HepG2 (cell line): ENCODE data around the gene FAIM. TPM values are rescaled to one million over a fixed set of nuclear protein-coding genes. Genes with fewer than 3 reads are reported as not detected.
"Not testable (repeated sequence)": the region's sequence is repeated elsewhere in the genome, so short reads cannot be mapped to it uniquely, and the experiment has no call there.

Source experiments
- CEBPB ChIP-seq: IDR thresholded peaks from 2 replicates; pipeline ENCODE4 v1.6.1; 2011; ENCODE audit warnings: low read depth, low read length, improper control_type of control experiment, borderline replicate concordance
- HNF4A ChIP-seq: sonication (generic); formaldehyde crosslinking; IDR thresholded peaks from 2 replicates; pipeline ENCODE4 v1.4.0; 2020; ENCODE audit warnings: missing genetic modification reagents
- MIER3 ChIP-seq: IDR thresholded peaks from 2 replicates; pipeline ENCODE4 v1.6.1; 2016; ENCODE audit warnings: missing compliant biosample characterization, borderline replicate concordance
- NR2F6 ChIP-seq, 2 experiments: IDR thresholded peaks; 2 replicates each; pipeline ENCODE4 v1.6.1; 2016; ENCODE audit warnings: antibody characterized with exemption in 1 of 2, mild to moderate bottlenecking in 1 of 2
- PHF21A ChIP-seq: sonication (generic); formaldehyde crosslinking; IDR thresholded peaks from 2 replicates; pipeline ENCODE4 v1.5.0; 2020; ENCODE audit warnings: mild to moderate bottlenecking, missing genetic modification reagents
- PITX1 ChIP-seq: sonication (generic); formaldehyde crosslinking; IDR thresholded peaks from 2 replicates; pipeline ENCODE4 v1.5.1; 2020; ENCODE audit warnings: mild to moderate bottlenecking, missing genetic modification reagents
- RXRB ChIP-seq: IDR thresholded peaks from 2 replicates; pipeline ENCODE4 v1.6.1; 2016; ENCODE audit warnings: borderline replicate concordance, missing genetic modification reagents, missing compliant biosample characterization
- SOX5 ChIP-seq: IDR thresholded peaks from 2 replicates; pipeline ENCODE4 v1.6.1; 2016; ENCODE audit warnings: borderline replicate concordance
- SOX6 ChIP-seq, 2 experiments: fragments of 450-650 bp in 1 of 2; sonication (generic) in 1 of 2; formaldehyde crosslinking in 1 of 2; IDR thresholded peaks; 2 replicates each; pipeline versions ENCODE4 v1.4.0 to v1.6.1; 2017 to 2020; ENCODE audit warnings: antibody characterized with exemption in 1 of 2, mild to moderate bottlenecking in 1 of 2, missing genetic modification reagents in 1 of 2
- TCF7 ChIP-seq: sonication (generic); IDR thresholded peaks from 2 replicates; pipeline ENCODE4 v1.6.1; 2016; ENCODE audit warnings: antibody characterized with exemption, low read depth
- THAP11 ChIP-seq: IDR thresholded peaks from 2 replicates; pipeline ENCODE4 v1.6.1; 2016; ENCODE audit warnings: missing biosample characterization, missing genetic modification reagents
- polyA plus RNA-seq, 8 experiments: library from polyadenylated mRNA; depleted of rRNA in 3 of 8; stranded (reverse) in 7 of 8; unstranded in 1 of 8; fragments of >200 nt; fragmentation: Illumina TruSeq in 4 of 8; extraction: Trizol in 4 of 8; gene quantifications; 2 replicates each; pipeline versions ENCODE4 v1.2.1 to v1.2.3, GENCODE V29; 2011 to 2016; ENCODE audit warnings: low read depth in 4 of 8, missing spikeins in 1 of 8, mixed read lengths in 1 of 8; ENCODE audit not compliant: insufficient read depth in 1 of 8
- total RNA-seq, 5 experiments: library from RNA; depleted of rRNA; stranded (reverse); fragments of >200 nt; fragmentation: Illumina TruSeq; extraction: Trizol; gene quantifications; 2 replicates each; pipeline ENCODE4 v1.2.3, GENCODE V29; 2016; ENCODE audit warnings: low read depth in 1 of 5
- TF ChIP-seq, protein P1 (sequence below): sonication (generic); formaldehyde crosslinking; IDR thresholded peaks from 2 replicates; pipeline ENCODE4 v1.4.0; 2020; ENCODE audit warnings: missing genetic modification reagents
- TF ChIP-seq, protein P2 (sequence below): sonication (generic); formaldehyde crosslinking; IDR thresholded peaks from 2 replicates; pipeline ENCODE4 v1.4.0; 2020; ENCODE audit warnings: missing genetic modification reagents, mild to moderate bottlenecking, borderline replicate concordance
- TF ChIP-seq, protein P3 (sequence below), 2 experiments: sonication (generic) in 1 of 2; formaldehyde crosslinking in 1 of 2; IDR thresholded peaks; 2 replicates each; pipeline versions ENCODE4 v1.4.0 to v1.6.1; 2016 to 2020; ENCODE audit warnings: borderline replicate concordance in 1 of 2, low read depth in 1 of 2, mild to moderate bottlenecking in 1 of 2, missing genetic modification reagents in 1 of 2
- TF ChIP-seq, protein P4 (sequence below): sonication (generic); formaldehyde crosslinking; conservative IDR thresholded peaks from 2 replicates; pipeline ENCODE4 v1.4.0; 2020; ENCODE audit warnings: mild to moderate bottlenecking, missing genetic modification reagents, moderate library complexity
- TF ChIP-seq, protein P5 (sequence below), 2 experiments: fragments of 450-650 bp in 1 of 2; sonication (generic) in 1 of 2; formaldehyde crosslinking; IDR thresholded peaks; 2 replicates each; pipeline versions ENCODE4 v1.5.0 to v1.8.0; 2020 to 2022; ENCODE audit warnings: mild to moderate bottlenecking in 1 of 2, missing genetic modification reagents in 1 of 2

Gene FAIM
- total and polyA plus RNA-seq, 2 of the 13 experiments (the other 11 are each of a cell fraction or from before 2014, with no cell fraction given): 4.3 to 25.8 TPM

DNA sequence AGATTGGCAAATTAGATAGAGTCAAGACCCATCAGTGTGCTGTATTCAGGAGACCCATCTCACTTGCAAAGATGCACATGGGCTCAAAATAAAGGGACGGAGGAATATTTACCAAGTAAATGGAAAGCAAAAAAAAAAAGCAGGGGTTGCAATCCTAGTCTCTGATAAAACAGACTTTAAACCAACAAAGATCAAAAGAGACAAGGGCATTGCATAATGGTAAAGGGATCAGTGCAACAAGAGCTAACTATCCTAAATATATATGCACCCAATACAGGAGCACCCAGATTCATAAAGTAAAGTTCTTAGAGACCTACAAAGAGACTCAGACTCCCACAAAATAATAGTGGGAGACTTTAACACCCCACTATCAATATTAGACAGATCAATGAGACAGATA lies 45.7 kb upstream of the FAIM start (continued):
- not testable (repeated sequence) for TF ChIP-seq NR2F6, SOX6 (IDR thresholded peaks at IDR 0.05)
- TF ChIP-seq NR2F6 (CRISPR knock-in tag; IDR thresholded peaks at IDR 0.05) (peak; percentile 17; the same call in 1 of the 2 replicates), TCF7 (peak; percentile 83), HNF4A (CRISPR knock-in tag) (peak; percentile 28; the same call in 1 of the 2 replicates), PHF21A (CRISPR knock-in tag) (0 out of 2 replicates have a peak, but pooled peaks have one; percentile 42), THAP11 (CRISPR knock-in tag) (peak; percentile 41; the same call in 1 of the 2 replicates), SOX5 (CRISPR knock-in tag) (peak; percentile 55; the same call in 1 of the 2 replicates), MIER3 (CRISPR knock-in tag) (0 out of 2 replicates have a peak, but pooled peaks have one; percentile 32), CEBPB (peak; percentile 33; the same call in 1 of the 2 replicates), RXRB (peak; percentile 27; the same call in 1 of the 2 replicates), PITX1 (CRISPR knock-in tag) (peak; percentile 67; the same call in 1 of the 2 replicates), SOX6 (CRISPR knock-in tag; IDR thresholded peaks at IDR 0.05) (peak; percentile 69)
- TF ChIP-seq, protein P1, sequence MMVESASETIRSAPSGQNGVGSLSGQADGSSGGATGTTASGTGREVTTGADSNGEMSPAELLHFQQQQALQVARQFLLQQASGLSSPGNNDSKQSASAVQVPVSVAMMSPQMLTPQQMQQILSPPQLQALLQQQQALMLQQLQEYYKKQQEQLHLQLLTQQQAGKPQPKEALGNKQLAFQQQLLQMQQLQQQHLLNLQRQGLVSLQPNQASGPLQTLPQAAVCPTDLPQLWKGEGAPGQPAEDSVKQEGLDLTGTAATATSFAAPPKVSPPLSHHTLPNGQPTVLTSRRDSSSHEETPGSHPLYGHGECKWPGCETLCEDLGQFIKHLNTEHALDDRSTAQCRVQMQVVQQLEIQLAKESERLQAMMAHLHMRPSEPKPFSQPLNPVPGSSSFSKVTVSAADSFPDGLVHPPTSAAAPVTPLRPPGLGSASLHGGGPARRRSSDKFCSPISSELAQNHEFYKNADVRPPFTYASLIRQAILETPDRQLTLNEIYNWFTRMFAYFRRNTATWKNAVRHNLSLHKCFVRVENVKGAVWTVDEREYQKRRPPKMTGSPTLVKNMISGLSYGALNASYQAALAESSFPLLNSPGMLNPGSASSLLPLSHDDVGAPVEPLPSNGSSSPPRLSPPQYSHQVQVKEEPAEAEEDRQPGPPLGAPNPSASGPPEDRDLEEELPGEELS (CRISPR knock-in tag): peak; percentile 80
- TF ChIP-seq, protein P2, sequence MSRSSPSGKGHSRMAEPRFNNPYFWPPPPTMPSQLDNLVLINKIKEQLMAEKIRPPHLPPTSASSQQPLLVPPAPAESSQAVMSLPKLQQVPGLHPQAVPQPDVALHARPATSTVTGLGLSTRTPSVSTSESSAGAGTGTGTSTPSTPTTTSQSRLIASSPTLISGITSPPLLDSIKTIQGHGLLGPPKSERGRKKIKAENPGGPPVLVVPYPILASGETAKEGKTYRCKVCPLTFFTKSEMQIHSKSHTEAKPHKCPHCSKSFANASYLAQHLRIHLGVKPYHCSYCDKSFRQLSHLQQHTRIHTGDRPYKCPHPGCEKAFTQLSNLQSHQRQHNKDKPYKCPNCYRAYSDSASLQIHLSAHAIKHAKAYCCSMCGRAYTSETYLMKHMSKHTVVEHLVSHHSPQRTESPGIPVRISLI (CRISPR knock-in tag): peak; percentile 95
- TF ChIP-seq, protein P3, sequence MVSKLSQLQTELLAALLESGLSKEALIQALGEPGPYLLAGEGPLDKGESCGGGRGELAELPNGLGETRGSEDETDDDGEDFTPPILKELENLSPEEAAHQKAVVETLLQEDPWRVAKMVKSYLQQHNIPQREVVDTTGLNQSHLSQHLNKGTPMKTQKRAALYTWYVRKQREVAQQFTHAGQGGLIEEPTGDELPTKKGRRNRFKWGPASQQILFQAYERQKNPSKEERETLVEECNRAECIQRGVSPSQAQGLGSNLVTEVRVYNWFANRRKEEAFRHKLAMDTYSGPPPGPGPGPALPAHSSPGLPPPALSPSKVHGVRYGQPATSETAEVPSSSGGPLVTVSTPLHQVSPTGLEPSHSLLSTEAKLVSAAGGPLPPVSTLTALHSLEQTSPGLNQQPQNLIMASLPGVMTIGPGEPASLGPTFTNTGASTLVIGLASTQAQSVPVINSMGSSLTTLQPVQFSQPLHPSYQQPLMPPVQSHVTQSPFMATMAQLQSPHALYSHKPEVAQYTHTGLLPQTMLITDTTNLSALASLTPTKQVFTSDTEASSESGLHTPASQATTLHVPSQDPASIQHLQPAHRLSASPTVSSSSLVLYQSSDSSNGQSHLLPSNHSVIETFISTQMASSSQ (IDR thresholded peaks at IDR 0.05; ENCODE audit: low read depth): not testable (repeated sequence)
- TF ChIP-seq, protein P3 (CRISPR knock-in tag; IDR thresholded peaks at IDR 0.05; ENCODE audit: borderline replicate concordance): peak; percentile 24; the same call in 1 of the 2 replicates
- TF ChIP-seq, protein P4, sequence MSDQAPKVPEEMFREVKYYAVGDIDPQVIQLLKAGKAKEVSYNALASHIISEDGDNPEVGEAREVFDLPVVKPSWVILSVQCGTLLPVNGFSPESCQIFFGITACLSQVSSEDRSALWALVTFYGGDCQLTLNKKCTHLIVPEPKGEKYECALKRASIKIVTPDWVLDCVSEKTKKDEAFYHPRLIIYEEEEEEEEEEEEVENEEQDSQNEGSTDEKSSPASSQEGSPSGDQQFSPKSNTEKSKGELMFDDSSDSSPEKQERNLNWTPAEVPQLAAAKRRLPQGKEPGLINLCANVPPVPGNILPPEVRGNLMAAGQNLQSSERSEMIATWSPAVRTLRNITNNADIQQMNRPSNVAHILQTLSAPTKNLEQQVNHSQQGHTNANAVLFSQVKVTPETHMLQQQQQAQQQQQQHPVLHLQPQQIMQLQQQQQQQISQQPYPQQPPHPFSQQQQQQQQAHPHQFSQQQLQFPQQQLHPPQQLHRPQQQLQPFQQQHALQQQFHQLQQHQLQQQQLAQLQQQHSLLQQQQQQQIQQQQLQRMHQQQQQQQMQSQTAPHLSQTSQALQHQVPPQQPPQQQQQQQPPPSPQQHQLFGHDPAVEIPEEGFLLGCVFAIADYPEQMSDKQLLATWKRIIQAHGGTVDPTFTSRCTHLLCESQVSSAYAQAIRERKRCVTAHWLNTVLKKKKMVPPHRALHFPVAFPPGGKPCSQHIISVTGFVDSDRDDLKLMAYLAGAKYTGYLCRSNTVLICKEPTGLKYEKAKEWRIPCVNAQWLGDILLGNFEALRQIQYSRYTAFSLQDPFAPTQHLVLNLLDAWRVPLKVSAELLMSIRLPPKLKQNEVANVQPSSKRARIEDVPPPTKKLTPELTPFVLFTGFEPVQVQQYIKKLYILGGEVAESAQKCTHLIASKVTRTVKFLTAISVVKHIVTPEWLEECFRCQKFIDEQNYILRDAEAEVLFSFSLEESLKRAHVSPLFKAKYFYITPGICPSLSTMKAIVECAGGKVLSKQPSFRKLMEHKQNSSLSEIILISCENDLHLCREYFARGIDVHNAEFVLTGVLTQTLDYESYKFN (CRISPR knock-in tag): peak; percentile 64
- TF ChIP-seq, protein P5, sequence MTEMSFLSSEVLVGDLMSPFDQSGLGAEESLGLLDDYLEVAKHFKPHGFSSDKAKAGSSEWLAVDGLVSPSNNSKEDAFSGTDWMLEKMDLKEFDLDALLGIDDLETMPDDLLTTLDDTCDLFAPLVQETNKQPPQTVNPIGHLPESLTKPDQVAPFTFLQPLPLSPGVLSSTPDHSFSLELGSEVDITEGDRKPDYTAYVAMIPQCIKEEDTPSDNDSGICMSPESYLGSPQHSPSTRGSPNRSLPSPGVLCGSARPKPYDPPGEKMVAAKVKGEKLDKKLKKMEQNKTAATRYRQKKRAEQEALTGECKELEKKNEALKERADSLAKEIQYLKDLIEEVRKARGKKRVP (CRISPR knock-in tag; IDR thresholded peaks at IDR 0.05): peak in 1 of 2 experiments; percentile 53; a peak in 1 of 4 replicates
